ENCODE measurements around the gene LRRN2.

GRCh38 chr1:204569478-204569877 is 116.1 kb downstream of the LRRN2 start:
- TF ChIP-seq, protein P1, sequence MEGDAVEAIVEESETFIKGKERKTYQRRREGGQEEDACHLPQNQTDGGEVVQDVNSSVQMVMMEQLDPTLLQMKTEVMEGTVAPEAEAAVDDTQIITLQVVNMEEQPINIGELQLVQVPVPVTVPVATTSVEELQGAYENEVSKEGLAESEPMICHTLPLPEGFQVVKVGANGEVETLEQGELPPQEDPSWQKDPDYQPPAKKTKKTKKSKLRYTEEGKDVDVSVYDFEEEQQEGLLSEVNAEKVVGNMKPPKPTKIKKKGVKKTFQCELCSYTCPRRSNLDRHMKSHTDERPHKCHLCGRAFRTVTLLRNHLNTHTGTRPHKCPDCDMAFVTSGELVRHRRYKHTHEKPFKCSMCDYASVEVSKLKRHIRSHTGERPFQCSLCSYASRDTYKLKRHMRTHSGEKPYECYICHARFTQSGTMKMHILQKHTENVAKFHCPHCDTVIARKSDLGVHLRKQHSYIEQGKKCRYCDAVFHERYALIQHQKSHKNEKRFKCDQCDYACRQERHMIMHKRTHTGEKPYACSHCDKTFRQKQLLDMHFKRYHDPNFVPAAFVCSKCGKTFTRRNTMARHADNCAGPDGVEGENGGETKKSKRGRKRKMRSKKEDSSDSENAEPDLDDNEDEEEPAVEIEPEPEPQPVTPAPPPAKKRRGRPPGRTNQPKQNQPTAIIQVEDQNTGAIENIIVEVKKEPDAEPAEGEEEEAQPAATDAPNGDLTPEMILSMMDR (IDR thresholded peaks at IDR 0.05 in 2 of 3, conservative IDR thresholded peaks at IDR 0.05 in 1 of 3; ENCODE audit: insufficient read depth in 2 of 3, low read depth in 1 of 3, low read length in 3 of 3): no peak
- TF ChIP-seq PRMT5 (CRISPR knock-in tag; IDR thresholded peaks at IDR 0.05) (no peak), FOSL1 (tag; conservative IDR thresholded peaks at IDR 0.05) (no peak), MEF2D (tag; conservative IDR thresholded peaks at IDR 0.05; ENCODE audit: low read depth) (no peak), NBN (IDR thresholded peaks at IDR 0.05; ENCODE audit: low read depth) (no peak), SUPT5H (IDR thresholded peaks at IDR 0.05) (no peak), CREM (IDR thresholded peaks at IDR 0.05; ENCODE audit: low read depth) (no peak), BRCA1 (IDR thresholded peaks at IDR 0.05) (no peak), BRCA1 (CRISPR knock-in tag; IDR thresholded peaks at IDR 0.05) (no peak), TCF7L2 (IDR thresholded peaks at IDR 0.05; ENCODE audit: low read depth, low read length) (no peak)
- TF ChIP-seq, protein P2, sequence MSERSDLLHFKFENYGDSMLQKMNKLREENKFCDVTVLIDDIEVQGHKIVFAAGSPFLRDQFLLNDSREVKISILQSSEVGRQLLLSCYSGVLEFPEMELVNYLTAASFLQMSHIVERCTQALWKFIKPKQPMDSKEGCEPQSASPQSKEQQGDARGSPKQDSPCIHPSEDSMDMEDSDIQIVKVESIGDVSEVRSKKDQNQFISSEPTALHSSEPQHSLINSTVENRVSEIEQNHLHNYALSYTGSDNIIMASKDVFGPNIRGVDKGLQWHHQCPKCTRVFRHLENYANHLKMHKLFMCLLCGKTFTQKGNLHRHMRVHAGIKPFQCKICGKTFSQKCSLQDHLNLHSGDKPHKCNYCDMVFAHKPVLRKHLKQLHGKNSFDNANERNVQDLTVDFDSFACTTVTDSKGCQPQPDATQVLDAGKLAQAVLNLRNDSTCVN (CRISPR knock-in tag; IDR thresholded peaks at IDR 0.05): no peak

All from K562 (cell line).